ENCODE measurements around the gene CDH13.

CDH13 gene

GRCh38 chr16:83692224-83692623 lies 1065.5 kb downstream of the CDH13 start:
- Histone ChIP-seq H3K27ac (ENCODE audit: low read length) (no peak overlapping the region), H3K9me3 (ENCODE audit: insufficient read depth, low read length) (no peaks in the 10 kb centered on the region), H4K20me1 (ENCODE audit: insufficient read depth, low read length) (no peaks in the 10 kb centered on the region), H3K4me3 (ENCODE audit: low read length) (no peak overlapping the region), H3K79me2 (ENCODE audit: low read length) (no peaks in the 10 kb centered on the region), H3K9ac (ENCODE audit: low read length) (no peak overlapping the region), H3K4me1 (ENCODE audit: low read length) (peaks cover 19% of the 10 kb centered on the region), H3K4me2 (ENCODE audit: low read length) (no peak overlapping the region), H2AFZ (ENCODE audit: low read depth, low read length) (no peak overlapping the region), H3K36me3 (replicated peaks; ENCODE audit: low read depth, low read length) (no peaks in the 10 kb centered on the region), H3K27me3 (ENCODE audit: low read depth, low read length) (peaks cover 17% of the 10 kb centered on the region)
- TF ChIP-seq, protein P1, sequence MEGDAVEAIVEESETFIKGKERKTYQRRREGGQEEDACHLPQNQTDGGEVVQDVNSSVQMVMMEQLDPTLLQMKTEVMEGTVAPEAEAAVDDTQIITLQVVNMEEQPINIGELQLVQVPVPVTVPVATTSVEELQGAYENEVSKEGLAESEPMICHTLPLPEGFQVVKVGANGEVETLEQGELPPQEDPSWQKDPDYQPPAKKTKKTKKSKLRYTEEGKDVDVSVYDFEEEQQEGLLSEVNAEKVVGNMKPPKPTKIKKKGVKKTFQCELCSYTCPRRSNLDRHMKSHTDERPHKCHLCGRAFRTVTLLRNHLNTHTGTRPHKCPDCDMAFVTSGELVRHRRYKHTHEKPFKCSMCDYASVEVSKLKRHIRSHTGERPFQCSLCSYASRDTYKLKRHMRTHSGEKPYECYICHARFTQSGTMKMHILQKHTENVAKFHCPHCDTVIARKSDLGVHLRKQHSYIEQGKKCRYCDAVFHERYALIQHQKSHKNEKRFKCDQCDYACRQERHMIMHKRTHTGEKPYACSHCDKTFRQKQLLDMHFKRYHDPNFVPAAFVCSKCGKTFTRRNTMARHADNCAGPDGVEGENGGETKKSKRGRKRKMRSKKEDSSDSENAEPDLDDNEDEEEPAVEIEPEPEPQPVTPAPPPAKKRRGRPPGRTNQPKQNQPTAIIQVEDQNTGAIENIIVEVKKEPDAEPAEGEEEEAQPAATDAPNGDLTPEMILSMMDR (IDR thresholded peaks at IDR 0.05; ENCODE audit: low read depth, low read length): no peak
- TF ChIP-seq EZH2phosphoT487 (IDR thresholded peaks at IDR 0.05; ENCODE audit: low read depth): no peak

DNA sequence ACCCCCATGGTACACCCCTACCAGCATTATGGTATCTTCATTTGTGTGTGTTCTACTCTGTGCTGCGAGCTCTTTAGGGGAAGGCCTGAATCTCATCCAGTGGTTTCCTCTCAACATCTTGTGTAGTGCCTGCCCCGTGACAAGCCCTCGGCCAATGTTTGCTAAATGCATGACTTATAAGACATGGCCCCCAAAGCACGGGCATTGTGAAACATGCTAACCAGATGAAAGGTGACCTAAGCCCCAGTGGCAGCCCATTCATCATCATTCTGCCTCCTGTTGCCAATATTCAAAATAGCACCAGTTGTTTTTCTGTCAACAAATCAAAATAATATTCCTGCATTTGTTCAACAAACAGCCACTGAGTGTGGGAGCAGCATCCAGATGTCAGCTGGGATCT lies 1072.2 kb downstream of the CDH13 start:
- peaks cover 20% of the 10 kb centered on the region for H3K27me3 ChIP-seq (ENCODE audit: low read depth, low read length)
- H3K27ac ChIP-seq (ENCODE audit: low read length): no peak overlapping the region
- no peak overlapping the region for H3K4me2 ChIP-seq (ENCODE audit: low read length)
- H3K79me2 ChIP-seq (ENCODE audit: low read length): no peaks in the 10 kb centered on the region
- TF ChIP-seq, protein P1 (IDR thresholded peaks at IDR 0.05; ENCODE audit: low read depth, low read length): no peak
- TF ChIP-seq EZH2phosphoT487 (IDR thresholded peaks at IDR 0.05; ENCODE audit: low read depth): no peak
- no peak overlapping the region for H2AFZ ChIP-seq (ENCODE audit: low read depth, low read length)
- no peak overlapping the region for H3K4me3 ChIP-seq (ENCODE audit: low read length)
- no peak overlapping the region for H3K9ac ChIP-seq (ENCODE audit: low read length)
- peaks cover 3% of the 10 kb centered on the region; the same call in 1 of the 2 replicates for H4K20me1 ChIP-seq (ENCODE audit: insufficient read depth, low read length)
- no peaks in the 10 kb centered on the region for H3K4me1 ChIP-seq (ENCODE audit: low read length)
- H3K9me3 ChIP-seq (ENCODE audit: insufficient read depth, low read length): no peaks in the 10 kb centered on the region
- H3K36me3 ChIP-seq (replicated peaks; ENCODE audit: low read depth, low read length): no peaks in the 10 kb centered on the region

GRCh38 chr16:83699817-83700216 lies 1073.0 kb downstream of the CDH13 start:
- H3K4me1 ChIP-seq (ENCODE audit: low read length): no peaks in the 10 kb centered on the region
- TF ChIP-seq EZH2phosphoT487 (IDR thresholded peaks at IDR 0.05; ENCODE audit: low read depth): no peak
- TF ChIP-seq, protein P1 (IDR thresholded peaks at IDR 0.05; ENCODE audit: low read depth, low read length): no peak
- no peaks in the 10 kb centered on the region for H3K79me2 ChIP-seq (ENCODE audit: low read length)
- H3K27me3 ChIP-seq (ENCODE audit: low read depth, low read length): peaks cover 15% of the 10 kb centered on the region
- H3K4me2 ChIP-seq (ENCODE audit: low read length): no peak overlapping the region
- no peak overlapping the region for H2AFZ ChIP-seq (ENCODE audit: low read depth, low read length)
- H3K9ac ChIP-seq (ENCODE audit: low read length): no peak overlapping the region
- H3K27ac ChIP-seq (ENCODE audit: low read length): no peak overlapping the region
- no peaks in the 10 kb centered on the region for H3K36me3 ChIP-seq (replicated peaks; ENCODE audit: low read depth, low read length)
- H3K4me3 ChIP-seq (ENCODE audit: low read length): no peak overlapping the region
- H4K20me1 ChIP-seq (ENCODE audit: insufficient read depth, low read length): peaks cover 3% of the 10 kb centered on the region; the same call in 1 of the 2 replicates
- H3K9me3 ChIP-seq (ENCODE audit: insufficient read depth, low read length): no peaks in the 10 kb centered on the region

GRCh38 chr16:83700918-83701317 lies 1074.1 kb downstream of the CDH13 start:
- Histone ChIP-seq H4K20me1 (ENCODE audit: insufficient read depth, low read length) (peaks cover 3% of the 10 kb centered on the region; the same call in 1 of the 2 replicates), H3K4me2 (ENCODE audit: low read length) (no peak overlapping the region), H3K27me3 (ENCODE audit: low read depth, low read length) (peaks cover 15% of the 10 kb centered on the region), H3K27ac (ENCODE audit: low read length) (no peak overlapping the region), H3K36me3 (replicated peaks; ENCODE audit: low read depth, low read length) (no peaks in the 10 kb centered on the region), H3K9me3 (ENCODE audit: insufficient read depth, low read length) (no peaks in the 10 kb centered on the region), H3K4me3 (ENCODE audit: low read length) (no peak overlapping the region), H3K9ac (ENCODE audit: low read length) (no peak overlapping the region), H3K79me2 (ENCODE audit: low read length) (no peaks in the 10 kb centered on the region), H2AFZ (ENCODE audit: low read depth, low read length) (no peak overlapping the region), H3K4me1 (ENCODE audit: low read length) (no peaks in the 10 kb centered on the region)
- TF ChIP-seq, protein P1 (IDR thresholded peaks at IDR 0.05; ENCODE audit: low read depth, low read length): no peak
- TF ChIP-seq EZH2phosphoT487 (IDR thresholded peaks at IDR 0.05; ENCODE audit: low read depth): no peak

Measured in OCI-LY3 (cell line).